ENCODE results near the gene PLEKHG3.

PLEKHG3 gene

DNA sequence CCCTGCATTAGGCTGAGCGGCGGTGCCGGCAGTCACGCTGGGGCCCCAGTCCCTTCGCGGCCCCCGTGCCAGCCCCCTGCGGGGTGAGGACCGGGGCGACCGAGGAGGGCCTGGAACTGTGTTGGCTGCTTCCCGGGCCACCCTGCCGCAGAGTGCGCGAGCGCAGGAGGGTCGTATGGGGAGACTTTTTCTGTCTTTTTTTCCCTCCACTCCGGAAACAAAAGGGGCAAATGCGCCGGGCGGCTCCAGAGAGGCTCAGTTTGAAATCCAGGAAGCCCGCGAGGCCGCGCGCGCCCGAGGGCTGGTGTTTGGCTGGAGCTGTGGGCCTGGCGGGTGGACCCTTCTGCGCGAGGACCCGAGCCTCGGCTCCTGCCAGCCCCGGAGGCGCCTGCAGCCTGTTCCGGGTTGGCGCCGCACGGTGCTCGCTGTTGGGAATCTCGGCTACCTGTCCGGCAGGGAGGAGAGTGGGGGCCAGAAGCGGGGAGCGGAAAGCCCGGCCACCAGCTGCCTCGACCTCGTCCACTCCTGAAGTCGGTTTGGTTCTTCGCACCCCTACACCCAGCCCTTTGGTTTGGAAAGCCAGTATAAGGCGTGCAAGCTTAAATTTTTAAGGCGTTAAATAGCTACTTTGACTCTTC lies 638 bp downstream of the PLEKHG3 start:
- no peak for DNase-seq (ENCODE audit: low spot score)
- TF ChIP-seq CTCF (conservative IDR thresholded peaks at IDR 0.05; ENCODE audit: low read depth): no peak
- H3K27ac ChIP-seq: peak overlapping the region; percentile 88
- ChIA-PET POLR2A (ENCODE audit: low non-redundant PET) (interaction anchor here (0.5 to 1.3 kb wide), 5 partner anchors 15 to 746 kb away, joined by 3 to 5 read pairs (median 3); partner anchors contain the start of gene HSPA2), CTCF (interaction anchor here (0.5 to 1.7 kb wide), 5 partner anchors 12 to 564 kb away, joined by 3 to 4 read pairs (median 4); no protein-coding TSS in a partner anchor)

DNA sequence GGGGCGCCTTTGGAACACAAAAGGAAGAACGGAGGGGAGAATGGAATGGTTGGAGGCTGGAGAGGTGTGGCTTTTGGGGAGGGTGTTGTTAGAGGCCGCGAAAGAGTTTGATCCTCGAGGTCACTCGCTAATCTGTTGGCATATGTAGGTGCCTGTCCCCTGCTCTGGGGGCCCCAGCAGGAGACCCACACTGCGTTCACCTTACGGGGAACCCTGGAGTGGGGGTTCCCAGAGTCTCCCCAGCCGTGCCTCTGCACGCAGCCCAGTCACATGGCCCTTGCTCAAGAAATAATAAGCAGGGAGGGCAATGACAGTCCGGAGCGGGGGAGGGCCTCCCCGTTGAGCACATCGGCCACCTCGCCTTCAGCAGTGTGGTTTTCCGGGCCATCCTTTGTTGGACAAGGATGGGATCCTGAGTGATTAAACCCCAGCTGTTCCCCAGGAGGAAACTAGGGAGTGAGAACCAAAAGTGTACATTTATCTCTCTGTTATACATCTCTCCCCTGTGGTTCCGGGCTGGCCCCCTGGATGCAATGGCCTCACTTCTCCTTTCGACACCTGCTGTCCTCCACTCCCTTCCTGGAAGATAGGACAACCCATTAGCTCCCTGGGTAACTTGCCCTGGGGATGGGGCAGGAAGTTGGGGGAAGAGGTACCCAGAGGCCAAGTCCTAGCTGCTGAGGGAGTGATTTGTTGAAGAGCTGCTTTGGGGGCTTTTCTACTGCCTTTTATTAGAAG lies 1.3 kb downstream of the PLEKHG3 start:
- no peak for TF ChIP-seq CTCF (conservative IDR thresholded peaks at IDR 0.05; ENCODE audit: low read depth)
- no peak for DNase-seq (ENCODE audit: low spot score)
- POLR2A ChIA-PET (ENCODE audit: low non-redundant PET): interaction anchor here (0.7 to 1.0 kb wide), 2 partner anchors 54 to 59 kb away, joined by 3 to 4 read pairs; no protein-coding TSS in a partner anchor
- peak overlapping the region; percentile 88 for H3K27ac ChIP-seq
- CTCF ChIA-PET: interaction anchor here (0.7 to 1.7 kb wide), 3 partner anchors 19 to 59 kb away, joined by 4 read pairs; no protein-coding TSS in a partner anchor

GRCh38 chr14:64706119-64706592 lies 1.9 kb downstream of the PLEKHG3 start:
- H3K27ac ChIP-seq: peak overlapping the region; percentile 88
- ChIA-PET CTCF (interaction anchor here (1.0 to 1.7 kb wide), 3 partner anchors 19 to 54 kb away, joined by 3 to 4 read pairs (median 4); no protein-coding TSS in a partner anchor), POLR2A (ENCODE audit: low non-redundant PET) (interaction anchor here (0.7 to 1.0 kb wide), 2 partner anchors 53 to 58 kb away, joined by 3 to 4 read pairs; no protein-coding TSS in a partner anchor)
- DNase-seq (ENCODE audit: low spot score): no peak
- no peak for TF ChIP-seq CTCF (conservative IDR thresholded peaks at IDR 0.05; ENCODE audit: low read depth)

- DNase-seq (ENCODE audit: low spot score): no peak
- peak overlapping the region; percentile 88 for H3K27ac ChIP-seq
- no peak for TF ChIP-seq CTCF (conservative IDR thresholded peaks at IDR 0.05; ENCODE audit: low read depth)
- ChIA-PET POLR2A (ENCODE audit: low non-redundant PET) (interaction anchor here (1.0 kb wide), 1 partner anchor 53 kb away, joined by 4 read pairs; no protein-coding TSS in a partner anchor), CTCF (interaction anchor here (0.6 to 1.6 kb wide), 5 partner anchors 11 to 55 kb away, joined by 3 to 6 read pairs (median 3); no protein-coding TSS in a partner anchor)
Measured at GRCh38 chr14:64706593-64707193, 2.5 kb downstream of the PLEKHG3 start.

DNA sequence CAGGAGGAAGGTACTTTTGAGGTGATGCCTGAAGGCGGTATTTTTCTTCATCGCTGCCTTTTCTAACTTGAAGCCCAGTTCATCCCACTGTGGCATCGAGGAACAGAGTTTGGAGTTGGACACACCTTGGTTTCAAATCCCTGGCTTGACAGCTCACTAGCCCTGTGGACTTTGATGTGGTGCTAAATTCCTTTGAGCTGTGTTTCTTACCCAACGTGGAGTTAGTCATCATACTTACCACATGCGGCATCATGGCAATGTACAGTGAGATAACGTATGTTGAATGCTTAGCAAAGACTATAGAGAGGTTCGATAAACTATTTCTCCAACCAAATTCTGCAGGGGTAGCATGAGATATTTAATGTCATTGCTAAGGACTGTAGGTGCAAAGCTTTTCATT lies 3.4 kb downstream of the PLEKHG3 start:
- peak overlapping the region; percentile 88 for H3K27ac ChIP-seq
- no peak for TF ChIP-seq CTCF (conservative IDR thresholded peaks at IDR 0.05; ENCODE audit: low read depth)
- ChIA-PET POLR2A (ENCODE audit: low non-redundant PET) (interaction anchor here (1.5 kb wide), 1 partner anchor 10 kb away, joined by 3 read pairs; no protein-coding TSS in a partner anchor), CTCF (interaction anchor here (0.6 to 1.6 kb wide), 2 partner anchors 10 to 88 kb away, joined by 3 to 6 read pairs; no protein-coding TSS in a partner anchor)
- peak; percentile 94 for DNase-seq (ENCODE audit: low spot score)
